LNCaP clone FGC (cell line): ENCODE measurements around the gene ARMC10.
A peak's percentile ranks its signal among the peaks of the same experiment; 100 is the strongest.

Experiments used
- DNase-seq: peaks from one replicate; pipeline ENCODE4 v3.0.0-alpha.2; 2011; ENCODE audit warnings: low read depth
- H3K4me3 ChIP-seq: 2 replicates; pipeline ENCODE4 v1.5.1; 2011; ENCODE audit warnings: mild to moderate bottlenecking, low read depth, low read length, control low read depth
- TF ChIP-seq, protein P1 (sequence below): IDR thresholded peaks from 2 replicates; pipeline ENCODE4 v1.5.1; 2012; ENCODE audit warnings: mild to moderate bottlenecking; ENCODE audit not compliant: control insufficient read depth, insufficient read depth; ENCODE audit errors: extremely low read depth

ARMC10 gene

DNA sequence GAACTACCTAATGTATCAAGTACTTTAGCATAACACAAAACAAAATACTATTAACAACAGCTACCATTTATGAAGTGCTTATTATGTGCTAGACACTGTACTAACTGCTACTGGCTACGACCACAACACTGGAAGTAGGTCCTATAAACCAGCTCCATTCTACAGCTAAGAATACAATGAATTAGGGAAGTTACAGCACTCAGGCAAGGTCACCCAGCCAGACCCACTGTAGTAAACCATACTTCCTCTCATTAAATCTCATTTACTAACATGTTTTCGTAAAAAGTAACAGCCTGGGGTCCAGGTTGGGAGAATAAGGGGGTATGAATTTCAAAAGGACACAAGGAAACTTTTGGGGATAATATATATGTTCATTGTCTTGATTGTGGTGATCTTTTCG, 48.6 kb downstream of the ARMC10 start:
- TF ChIP-seq, protein P1, sequence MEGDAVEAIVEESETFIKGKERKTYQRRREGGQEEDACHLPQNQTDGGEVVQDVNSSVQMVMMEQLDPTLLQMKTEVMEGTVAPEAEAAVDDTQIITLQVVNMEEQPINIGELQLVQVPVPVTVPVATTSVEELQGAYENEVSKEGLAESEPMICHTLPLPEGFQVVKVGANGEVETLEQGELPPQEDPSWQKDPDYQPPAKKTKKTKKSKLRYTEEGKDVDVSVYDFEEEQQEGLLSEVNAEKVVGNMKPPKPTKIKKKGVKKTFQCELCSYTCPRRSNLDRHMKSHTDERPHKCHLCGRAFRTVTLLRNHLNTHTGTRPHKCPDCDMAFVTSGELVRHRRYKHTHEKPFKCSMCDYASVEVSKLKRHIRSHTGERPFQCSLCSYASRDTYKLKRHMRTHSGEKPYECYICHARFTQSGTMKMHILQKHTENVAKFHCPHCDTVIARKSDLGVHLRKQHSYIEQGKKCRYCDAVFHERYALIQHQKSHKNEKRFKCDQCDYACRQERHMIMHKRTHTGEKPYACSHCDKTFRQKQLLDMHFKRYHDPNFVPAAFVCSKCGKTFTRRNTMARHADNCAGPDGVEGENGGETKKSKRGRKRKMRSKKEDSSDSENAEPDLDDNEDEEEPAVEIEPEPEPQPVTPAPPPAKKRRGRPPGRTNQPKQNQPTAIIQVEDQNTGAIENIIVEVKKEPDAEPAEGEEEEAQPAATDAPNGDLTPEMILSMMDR: no peak
- no peak overlapping the region for H3K4me3 ChIP-seq
- DNase-seq: no peak

DNA sequence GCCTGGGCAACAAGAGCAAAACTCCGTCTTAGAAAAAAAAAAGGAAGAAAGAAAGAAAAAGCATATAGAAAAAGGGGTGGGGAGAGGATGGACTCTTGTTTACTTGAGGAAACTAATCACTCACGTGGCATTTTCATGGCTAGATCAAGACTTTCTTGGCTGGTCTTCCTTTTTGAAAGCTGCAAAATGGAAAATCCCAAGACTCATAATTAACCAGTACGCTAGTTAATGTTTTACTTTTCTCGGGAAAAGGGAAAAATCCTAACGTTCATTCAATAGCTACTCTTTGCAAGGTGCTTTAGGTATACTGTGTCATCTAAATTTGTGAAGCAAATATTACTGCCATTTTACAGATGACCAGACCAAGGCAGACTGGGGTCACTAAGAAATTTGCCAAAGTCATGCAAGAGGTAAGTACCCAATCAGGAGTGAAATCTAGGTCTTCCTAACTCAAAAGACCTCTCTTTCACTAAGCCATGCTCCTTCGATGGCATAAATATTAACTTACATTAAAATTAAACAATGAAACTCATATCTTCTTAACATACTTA, 49.6 kb downstream of the ARMC10 start:
- TF ChIP-seq, protein P1: no peak
- DNase-seq: no peak
- no peak overlapping the region for H3K4me3 ChIP-seq

DNA sequence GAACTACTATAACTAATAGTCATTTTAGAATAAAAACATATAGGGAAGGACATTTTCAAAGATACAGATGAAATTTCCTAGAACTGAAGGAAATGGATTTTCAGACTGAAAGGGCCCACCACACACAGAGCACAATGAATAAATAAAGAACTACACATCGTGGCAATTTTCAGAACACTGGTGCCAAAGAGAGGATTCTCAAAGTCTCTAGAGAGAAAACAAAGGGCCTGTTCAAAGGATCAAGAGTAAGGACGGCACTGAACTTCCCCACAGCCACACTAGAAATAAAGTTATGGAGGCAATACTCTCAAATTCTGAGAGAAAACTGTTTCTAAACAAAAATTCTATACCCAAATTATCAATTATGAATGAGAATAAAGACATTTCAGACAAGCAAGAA, 52.1 kb downstream of the ARMC10 start:
- no peak for DNase-seq
- TF ChIP-seq, protein P1: no peak
- H3K4me3 ChIP-seq: no peak overlapping the region

DNA sequence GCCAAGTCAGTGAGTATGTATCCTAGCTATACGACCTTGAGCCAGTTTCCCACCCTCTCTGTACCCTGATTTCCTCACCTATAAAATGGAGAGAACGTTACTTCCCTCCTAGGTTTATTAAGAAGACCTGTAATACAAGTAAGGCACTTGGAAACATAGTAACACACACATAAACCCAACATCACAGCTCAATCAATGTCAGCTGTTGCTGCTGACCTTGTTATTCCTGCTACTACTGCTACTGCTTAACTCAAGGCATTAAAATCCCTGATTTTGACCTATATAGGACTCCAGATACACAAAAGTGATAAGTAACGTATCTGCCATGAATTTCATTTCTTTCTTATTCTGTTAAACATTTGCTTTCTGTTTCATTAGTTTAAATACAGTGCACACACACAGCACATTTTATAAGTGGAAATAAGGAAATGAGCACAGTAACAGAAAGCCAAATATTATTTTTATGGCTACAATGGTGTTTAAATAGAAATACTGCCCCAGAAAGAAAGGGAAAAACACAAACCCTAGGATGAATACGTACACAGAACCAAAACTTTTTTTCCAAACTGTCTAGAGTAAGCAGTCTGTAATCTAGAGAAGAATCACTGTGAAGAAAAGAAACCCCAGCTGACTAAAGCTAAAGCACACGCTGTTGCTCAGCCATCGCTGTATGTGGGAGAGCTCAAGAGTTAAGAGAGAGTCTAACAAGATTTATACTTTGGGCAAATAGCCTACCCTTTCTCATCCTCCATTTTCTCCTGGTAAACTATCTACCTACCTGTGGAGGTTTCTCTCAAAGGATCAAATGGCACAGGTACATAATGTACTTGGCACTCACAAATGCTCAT, 55.0 kb downstream of the ARMC10 start:
- peak overlapping the region; percentile 34 for H3K4me3 ChIP-seq
- DNase-seq: peak; percentile 50
- TF ChIP-seq, protein P1: no peak

DNA sequence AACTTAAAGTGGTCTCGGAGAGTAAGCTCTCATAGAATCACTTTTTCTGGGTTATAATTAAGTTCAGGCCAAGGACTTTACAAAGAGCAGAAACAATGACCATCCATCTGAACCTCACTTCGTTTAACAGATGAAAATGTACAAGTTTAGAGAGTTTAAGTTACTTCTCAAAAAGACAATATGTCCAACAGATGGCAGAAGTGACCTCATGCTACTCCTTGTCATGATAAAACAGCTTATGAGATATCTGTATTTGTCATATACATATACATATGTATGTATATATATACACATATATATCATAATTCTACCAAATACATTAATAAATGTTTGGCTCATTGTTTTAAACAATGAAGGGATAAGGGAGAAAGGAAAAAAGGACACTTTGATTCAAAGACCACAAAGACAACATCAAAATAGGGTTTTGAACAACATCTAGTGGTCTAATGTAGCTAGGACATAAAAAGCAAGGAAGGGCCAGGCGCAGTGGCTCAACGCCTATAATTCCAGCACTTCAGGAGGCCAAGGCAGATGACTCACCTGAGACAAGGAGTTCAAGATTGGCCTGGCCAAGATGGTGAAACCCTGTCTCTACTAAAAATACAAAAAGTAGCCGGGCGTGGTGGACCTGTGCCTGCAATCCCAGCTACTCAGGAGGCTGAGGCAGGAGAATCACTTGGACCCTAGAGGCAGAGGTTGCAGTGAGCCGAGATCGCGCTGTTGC, 56.1 kb downstream of the ARMC10 start:
- TF ChIP-seq, protein P1: no peak
- no peak overlapping the region for H3K4me3 ChIP-seq
- DNase-seq: no peak

DNA sequence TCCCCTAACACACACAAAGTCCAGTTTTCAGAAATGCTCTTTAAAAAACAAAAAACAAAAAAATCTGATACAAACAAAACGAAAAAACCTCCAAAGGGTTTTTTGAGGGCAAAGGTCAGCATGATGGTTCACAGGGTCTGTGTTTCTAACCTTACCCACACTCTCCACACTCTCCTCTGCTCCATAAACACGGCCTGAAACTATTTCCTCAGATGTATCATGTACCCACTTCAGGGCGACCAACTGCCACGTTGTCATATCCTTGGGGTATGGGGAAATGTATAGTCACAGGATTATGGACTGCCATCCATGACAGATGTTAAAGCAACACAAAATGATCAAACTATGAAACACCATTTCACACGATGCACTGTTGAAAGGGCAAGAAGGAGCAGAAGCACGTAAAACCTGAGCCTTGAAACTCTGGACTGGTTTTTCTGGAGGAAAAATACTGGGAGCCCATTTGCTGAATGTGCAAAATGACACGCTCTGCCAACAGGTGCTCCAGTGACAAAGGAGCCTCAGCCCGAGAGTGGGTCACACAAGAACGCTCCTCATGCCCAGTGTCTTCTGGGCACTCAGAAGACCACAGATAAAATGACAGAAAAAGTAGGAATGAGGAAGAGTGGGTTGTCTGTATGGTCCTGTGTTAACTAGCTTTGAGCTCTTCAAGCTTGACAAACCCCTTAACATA, 58.2 kb downstream of the ARMC10 start:
- H3K4me3 ChIP-seq: no peak overlapping the region
- TF ChIP-seq, protein P1: no peak
- peak; percentile 37 for DNase-seq
